M059J (cell line): Measurements from ENCODE around the gene PNKD. TPM values are rescaled to one million over a fixed set of nuclear protein-coding genes. Genes with fewer than 3 reads are reported as not detected.
A peak's percentile ranks its signal among the peaks of the same experiment; 100 is the strongest.

Experiments
- DNase-seq: peaks from one replicate; pipeline ENCODE4 v3.0.0-alpha.2; 2012; ENCODE audit warnings: low read depth
- total RNA-seq: library from RNA; depleted of rRNA; stranded (reverse); fragments of >200 nt; shearing (Covaris generic); gene quantifications from 2 replicates; pipeline ENCODE4 v1.2.3, GENCODE V29; 2014

Gene PNKD
- total RNA-seq, 1 experiment from 2014 or later = 59.2 TPM

DNA sequence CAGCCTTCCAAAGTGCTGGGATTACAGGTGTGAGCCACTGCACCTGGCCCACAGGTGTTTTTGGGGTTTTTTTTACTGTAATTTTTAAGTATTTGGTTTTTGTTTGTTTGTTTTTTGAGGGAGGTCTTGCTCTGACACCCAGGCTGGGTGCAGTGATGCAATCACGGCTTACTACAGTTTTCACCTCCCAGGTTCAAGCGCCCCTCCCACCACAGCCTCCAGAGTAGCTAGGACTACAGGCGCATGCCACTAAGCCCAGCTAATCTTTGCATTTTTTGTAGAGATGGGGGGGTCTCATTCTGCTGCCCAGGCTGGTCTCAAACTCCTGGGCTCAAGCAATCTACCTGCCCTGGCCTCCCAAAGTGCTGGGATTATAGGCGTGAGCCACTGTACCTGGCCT is 104.5 kb downstream of the PNKD start:
- DNase-seq = no peak

GRCh38 chr2:218375212-218375611 is 104.9 kb downstream of the PNKD start:
- DNase-seq = peak; percentile 56

- no peak for DNase-seq
Measured at GRCh38 chr2:218378053-218378452, 107.7 kb downstream of the PNKD start.

DNA sequence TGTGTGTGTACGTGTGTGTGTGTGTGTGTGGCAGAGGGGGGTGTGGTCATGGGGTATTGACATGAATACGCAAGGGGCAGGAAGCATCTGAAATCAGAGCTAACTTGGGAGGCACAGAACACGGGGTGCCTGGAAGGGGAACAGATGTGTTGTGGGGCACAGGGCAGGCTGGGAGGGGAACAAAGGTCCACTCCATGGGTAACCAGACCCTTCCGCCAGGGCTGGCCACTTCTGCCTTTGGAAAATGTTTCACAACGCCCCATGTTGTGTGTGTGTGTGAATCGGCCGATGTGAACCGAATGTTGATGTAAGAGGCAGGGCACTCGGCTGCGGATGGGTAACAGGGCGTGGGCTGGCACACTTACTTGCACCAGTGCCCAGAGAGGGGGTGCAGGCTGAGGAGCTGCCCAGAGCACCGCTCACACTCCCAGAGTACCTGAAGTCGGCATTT is 111.6 kb downstream of the PNKD start, which contains the start of gene SLC11A1:
SLC11A1 (plus strand) TSS at position 358 of the 451 bp plus-strand sequence. CDS start 96 bp downstream, outside the sequence.
- no peak for DNase-seq

GRCh38 chr2:218382785-218383184 is 112.5 kb downstream of the PNKD start:
- DNase-seq = no peak

GRCh38 chr2:218383892-218384519 is 113.7 kb downstream of the PNKD start:
- no peak for DNase-seq

DNA sequence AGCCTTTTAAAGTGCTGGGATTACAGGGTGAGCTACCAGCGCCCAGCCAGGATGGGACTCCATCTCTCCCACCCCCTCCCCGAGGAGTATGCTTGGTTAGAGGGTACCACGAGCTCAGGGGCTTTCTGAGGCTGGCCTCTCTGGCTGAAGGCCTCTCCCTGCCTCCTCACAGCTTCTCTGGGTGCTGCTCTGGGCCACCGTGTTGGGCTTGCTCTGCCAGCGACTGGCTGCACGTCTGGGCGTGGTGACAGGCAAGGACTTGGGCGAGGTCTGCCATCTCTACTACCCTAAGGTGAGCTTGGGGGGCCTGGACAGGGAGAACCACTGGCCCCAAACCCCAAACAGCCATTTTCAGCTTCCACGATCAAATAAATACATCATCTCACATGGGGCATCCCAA is 114.7 kb downstream of the PNKD start:
- no peak for DNase-seq

- DNase-seq = no peak
Measured at GRCh38 chr2:218386505-218387368, 116.4 kb downstream of the PNKD start.

DNA sequence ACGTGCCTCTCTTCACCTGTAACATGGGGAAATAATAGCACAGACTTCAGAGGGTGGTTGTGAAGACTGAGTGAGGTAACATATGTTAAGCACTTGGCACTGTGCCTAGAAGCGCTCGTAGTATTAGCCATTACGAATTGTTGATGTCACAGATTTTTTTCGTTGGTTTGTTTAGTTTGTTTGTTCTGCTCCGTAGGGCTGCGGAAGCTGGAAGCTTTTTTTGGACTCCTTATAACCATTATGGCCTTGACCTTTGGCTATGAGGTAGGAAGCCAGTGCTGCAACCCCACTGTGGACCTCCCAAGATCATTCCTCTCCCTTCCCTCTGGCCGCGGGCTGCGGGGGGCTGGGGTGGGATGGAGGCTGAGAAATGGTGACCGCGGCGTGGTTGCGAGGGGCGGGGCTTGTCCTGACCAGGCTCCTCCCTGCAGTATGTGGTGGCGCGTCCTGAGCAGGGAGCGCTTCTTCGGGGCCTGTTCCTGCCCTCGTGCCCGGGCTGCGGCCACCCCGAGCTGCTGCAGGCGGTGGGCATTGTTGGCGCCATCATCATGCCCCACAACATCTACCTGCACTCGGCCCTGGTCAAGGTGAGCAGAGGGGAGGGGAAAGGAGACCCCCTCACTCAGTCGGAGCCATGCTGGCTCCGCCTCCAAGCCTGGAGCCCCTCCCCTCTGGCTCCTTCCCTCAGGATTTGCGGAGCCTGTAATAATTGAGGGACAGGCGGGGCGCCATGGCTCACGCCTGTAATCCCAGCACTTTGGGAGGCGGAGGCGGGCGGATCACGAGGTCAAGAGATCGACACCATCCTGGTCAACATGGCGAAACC is 117.3 kb downstream of the PNKD start:
- DNase-seq = no peak

DNA sequence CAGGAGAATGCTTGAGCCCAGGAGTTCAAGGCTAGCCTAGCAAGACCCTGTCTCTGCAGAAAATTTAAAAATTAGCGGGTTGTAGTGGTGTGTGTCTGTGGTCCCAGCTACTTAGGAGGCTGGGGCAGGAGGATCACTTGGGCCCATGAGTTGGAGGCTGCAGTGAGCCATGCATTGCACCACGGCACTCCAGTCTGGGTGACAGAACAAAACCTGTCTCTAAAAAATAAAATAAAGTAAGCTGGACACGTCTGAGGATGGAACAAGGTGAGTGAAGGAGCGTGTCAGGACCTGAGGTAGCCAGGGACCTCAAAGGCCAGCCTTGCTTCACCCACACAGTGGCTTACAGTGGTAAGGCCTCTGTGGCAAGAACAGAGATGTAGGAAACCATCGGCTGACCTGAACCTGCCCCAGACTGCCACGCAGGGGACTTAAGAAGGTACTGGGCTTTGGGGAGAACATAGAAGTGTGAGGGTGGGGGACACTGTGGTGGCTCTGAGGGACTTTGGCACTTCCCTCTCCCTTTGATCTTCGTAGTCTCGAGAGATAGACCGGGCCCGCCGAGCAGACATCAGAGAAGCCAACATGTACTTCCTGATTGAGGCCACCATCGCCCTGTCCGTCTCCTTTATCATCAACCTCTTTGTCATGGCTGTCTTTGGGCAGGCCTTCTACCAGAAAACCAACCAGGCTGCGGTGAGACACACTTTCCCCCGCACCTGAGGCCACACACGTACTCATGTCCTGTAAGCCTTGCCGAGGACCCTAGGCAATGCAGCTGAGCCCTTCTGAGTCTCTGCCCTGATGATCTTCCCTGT is 119.2 kb downstream of the PNKD start:
- DNase-seq = no peak

DNA sequence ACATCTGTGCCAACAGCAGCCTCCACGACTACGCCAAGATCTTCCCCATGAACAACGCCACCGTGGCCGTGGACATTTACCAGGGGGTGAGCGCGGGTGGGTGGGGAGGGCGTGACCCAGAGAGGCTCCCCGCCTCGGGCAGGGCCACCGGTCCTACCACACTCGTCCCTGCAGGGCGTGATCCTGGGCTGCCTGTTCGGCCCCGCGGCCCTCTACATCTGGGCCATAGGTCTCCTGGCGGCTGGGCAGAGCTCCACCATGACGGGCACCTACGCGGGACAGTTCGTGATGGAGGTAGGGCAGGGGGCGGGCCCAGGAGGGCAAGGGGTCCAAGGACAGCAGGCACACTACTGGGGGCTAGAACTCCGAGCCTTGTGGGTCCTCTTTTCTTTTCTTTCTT is 120.9 kb downstream of the PNKD start:
- no peak for DNase-seq

DNA sequence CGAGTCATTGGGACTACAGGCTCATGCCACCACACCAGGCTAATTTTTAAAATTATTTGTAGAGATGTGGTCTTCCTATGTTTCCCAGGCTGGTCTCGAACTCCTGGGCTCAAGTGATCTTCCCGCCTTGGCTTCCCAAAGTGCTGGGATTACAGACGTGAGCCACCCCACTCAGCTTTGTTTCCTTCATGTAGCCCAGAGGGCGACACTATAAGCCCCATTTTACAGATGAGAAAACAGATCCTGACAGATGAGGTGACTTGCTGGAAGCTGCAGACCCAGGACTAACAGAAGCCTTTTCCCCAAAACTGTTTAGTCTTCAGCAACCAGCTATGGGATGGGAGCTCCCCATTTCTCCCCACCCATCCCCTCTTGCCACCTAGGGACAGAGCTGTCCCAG is 122.1 kb downstream of the PNKD start:
- no peak for DNase-seq

DNA sequence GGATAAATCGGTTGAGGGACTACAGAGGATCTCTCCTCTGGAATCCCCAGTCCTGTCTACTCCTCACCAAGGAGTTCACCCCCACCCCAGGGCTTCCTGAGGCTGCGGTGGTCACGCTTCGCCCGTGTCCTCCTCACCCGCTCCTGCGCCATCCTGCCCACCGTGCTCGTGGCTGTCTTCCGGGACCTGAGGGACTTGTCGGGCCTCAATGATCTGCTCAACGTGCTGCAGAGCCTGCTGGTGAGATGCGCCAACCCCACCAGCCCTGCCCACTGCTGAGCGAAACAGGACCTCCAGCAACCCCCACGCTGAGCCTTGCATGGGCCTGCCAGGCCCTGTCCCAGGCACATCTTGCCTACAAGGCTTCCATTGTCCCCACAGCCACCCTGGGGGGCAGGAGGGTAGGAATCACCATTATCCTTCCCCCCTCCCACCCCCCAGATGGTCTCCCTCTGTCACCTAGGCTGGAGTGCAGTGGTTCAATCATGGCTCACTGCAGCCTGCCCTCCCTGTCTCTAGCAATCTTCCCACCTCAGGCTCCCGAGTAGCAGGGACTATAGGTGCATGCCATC is 122.7 kb downstream of the PNKD start:
- DNase-seq = no peak

DNA sequence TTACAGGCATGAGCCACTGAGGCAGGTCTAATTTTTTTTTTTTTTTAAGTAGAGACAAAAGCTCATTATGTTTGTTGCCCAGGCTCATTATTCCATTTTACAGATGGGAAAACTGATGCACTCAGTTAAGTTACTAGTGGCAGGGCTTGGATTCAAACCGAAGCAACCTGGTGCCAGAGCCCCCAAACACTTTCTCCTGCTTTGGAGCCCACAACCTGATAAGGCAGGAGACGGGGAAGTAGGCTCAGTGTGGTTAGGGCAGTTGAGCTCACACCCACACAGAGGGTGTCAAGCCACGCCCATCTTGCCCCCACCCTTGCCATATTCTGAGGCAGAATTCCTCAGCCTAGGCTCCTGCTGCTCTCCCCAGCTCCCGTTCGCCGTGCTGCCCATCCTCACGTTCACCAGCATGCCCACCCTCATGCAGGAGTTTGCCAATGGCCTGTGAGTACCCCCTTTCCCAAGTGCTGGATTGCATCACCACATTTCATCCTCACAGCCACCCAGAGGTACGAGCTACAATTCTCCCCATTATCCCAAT is 123.5 kb downstream of the PNKD start:
- DNase-seq = no peak

- no peak for DNase-seq
Measured at GRCh38 chr2:218394298-218395089, 124.2 kb downstream of the PNKD start.

DNA sequence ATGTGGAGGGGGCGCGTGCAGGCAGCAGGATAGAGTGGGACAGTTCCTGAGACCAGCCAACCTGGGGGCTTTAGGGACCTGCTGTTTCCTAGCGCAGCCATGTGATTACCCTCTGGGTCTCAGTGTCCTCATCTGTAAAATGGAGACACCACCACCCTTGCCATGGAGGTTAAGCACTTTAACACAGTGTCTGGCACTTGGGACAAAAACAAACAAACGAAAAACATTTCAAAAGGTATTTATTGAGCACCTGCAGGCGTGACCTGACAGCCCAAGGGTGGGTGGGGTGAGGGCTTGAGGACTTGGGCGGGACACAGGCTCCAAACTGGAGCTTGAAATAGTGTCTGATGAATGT is 124.7 kb downstream of the PNKD start:
- no peak for DNase-seq

GRCh38 chr2:218395456-218395825 is 125.1 kb downstream of the PNKD start:
- no peak for DNase-seq

- DNase-seq = peak; percentile 90
Measured at GRCh38 chr2:218395826-218396687, 125.7 kb downstream of the PNKD start.
